Fibroblast of the aortic adventitia (primary cell): ENCODE data around the gene CCDC78. TPM values are rescaled to one million over a fixed set of nuclear protein-coding genes. Genes with fewer than 3 reads are reported as not detected.

Source experiments
- DNase-seq: peaks from one replicate; pipeline ENCODE4 v3.0.0-alpha.2; 2010; ENCODE audit warnings: low read depth
- H3K4me3 ChIP-seq: 2 replicates; pipeline ENCODE4 v1.5.1; 2011; ENCODE audit warnings: low read depth, mild to moderate bottlenecking, control low read depth, low read length, moderate library complexity
- CTCF ChIP-seq: IDR thresholded peaks from 2 replicates; pipeline ENCODE4 v1.5.1; 2011; ENCODE audit warnings: mild to moderate bottlenecking, low read length, control low read depth, inconsistent platforms; ENCODE audit not compliant: insufficient read depth
- total RNA-seq: library from RNA; depleted of rRNA; stranded (reverse); fragments of >200 nt; gene quantifications from 2 replicates; pipeline ENCODE4 v1.2.3, GENCODE V29; 2012; ENCODE audit warnings: low replicate concordance

Gene CCDC78
- total RNA-seq, 1 donor = 1.8 TPM

GRCh38 chr16:683396-684070 lies 42.7 kb downstream of the CCDC78 start:
- TF ChIP-seq CTCF = no peak
- no peak for DNase-seq
- peak overlapping the region; percentile 73 for H3K4me3 ChIP-seq

DNA sequence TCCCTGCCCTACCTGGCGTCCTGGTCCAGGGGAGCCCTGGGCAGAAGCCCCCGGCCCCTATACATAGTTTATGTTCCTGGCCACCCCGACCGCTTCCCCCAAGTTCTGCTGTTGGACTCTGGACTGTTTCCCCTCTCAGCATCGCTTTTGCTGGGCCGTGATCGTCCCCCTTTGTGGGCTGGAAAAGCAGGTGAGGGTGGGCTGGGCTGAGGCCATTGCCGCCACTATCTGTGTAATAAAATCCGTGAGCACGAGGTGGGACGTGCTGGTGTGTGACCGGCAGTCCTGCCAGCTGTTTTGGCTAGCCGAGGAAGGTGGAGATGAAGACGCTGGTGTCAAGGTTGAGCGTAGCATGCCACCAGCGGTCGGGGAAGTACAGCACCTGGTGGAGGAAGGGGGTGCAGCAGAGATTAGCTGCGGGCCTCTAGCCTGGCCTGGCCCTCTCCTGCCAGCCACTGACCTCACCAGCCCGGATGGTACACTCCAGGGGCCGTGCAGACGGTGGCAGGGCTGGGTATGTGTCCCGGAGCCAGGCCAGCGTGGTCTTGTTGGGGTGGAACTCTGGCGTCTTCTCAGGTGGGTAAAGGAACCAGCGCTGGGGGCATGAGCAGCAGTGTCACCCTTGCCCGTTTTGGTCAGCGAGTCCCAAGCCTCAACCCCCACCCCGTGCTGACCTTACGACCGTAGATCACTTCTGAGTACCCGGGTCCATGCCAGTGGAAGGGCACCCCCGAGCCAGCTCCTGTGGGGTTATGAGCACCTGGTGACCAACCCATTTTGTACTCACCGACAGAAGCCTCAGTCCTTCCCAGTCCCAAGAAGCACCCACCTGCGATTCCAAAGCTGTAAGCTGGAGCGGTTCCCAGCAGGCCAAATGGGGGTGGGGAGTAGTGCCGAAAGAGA lies 43.5 kb downstream of the CCDC78 start:
- TF ChIP-seq CTCF = no peak
- H3K4me3 ChIP-seq = peak overlapping the region; percentile 73
- DNase-seq = no peak

DNA sequence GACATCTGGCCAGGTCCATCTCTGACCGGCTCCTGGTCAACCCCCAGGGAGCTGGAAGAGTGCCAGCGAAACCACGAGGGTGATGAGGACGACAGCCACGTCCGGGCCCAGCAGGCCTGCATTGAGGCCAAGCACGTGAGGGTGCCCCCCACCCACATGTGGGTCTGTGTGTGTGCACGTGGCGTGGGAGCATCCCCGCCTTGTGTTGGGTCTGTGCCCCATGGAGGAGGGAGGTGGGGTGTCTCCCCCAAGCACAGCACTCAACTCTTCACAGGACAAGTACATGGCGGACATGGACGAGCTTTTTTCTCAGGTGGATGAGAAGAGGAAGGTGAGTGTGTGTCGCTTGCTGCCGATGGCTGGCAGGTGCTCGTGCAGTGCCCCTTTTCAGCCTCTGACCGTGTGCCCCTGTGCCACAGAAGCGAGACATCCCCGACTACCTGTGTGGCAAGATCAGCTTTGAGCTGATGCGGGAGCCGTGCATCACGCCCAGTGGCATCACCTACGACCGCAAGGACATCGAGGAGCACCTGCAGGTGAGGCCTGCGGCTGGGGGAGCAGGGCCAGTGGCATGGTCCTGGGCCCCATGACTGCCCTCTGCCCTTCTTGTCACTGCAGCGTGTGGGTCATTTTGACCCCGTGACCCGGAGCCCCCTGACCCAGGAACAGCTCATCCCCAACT lies 44.4 kb downstream of the CCDC78 start:
- DNase-seq = no peak
- H3K4me3 ChIP-seq = peak overlapping the region; percentile 82
- TF ChIP-seq CTCF = no peak

DNA sequence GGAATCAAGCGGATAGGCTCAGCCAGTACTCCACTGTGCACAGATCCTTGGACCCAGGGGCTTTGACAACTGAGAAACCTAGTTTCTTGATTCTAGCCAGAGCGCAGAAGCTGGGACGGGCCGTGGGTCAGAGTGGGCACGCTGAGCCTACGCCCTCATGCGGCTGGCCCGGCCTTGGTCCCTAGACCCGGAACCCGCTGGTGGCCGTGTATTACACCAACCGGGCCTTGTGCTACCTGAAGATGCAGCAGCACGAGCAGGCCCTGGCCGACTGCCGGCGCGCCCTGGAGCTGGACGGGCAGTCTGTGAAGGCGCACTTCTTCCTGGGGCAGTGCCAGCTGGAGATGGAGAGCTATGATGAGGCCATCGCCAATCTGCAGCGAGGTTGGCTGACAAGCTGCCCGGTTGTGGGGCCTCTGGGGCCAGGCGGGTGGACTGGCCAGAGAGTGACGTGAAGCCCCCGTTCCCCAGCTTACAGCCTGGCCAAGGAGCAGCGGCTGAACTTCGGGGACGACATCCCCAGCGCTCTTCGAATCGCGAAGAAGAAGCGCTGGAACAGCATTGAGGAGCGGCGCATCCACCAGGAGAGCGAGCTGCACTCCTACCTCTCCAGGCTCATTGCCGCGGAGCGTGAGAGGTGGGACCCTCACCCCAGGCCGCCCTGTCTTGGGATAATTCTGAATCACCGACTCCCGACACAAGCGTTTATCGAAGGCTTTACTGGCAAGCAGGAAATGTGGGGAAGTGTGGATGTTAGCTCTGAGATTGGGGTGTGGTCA lies 45.1 kb downstream of the CCDC78 start:
- H3K4me3 ChIP-seq = peak overlapping the region; percentile 82
- no peak for TF ChIP-seq CTCF
- peak; percentile 63 for DNase-seq

DNA sequence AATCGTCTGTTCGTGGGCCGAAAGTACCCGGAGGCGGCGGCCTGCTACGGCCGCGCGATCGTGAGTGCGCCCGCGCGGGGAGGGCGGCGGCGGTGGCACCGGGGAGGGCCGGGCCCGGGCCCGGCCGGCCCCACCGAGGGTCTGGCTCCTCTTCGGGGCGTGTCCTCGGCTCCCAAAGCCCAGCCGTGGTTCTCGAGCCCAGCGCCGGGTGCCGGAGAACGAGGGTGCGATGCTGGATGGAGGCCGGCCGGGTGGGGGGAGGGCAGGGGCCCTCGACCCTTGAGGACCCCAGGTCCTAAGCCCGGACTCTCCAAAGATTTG lies 45.7 kb downstream of the CCDC78 start:
- TF ChIP-seq CTCF = no peak
- DNase-seq = no peak
- peak overlapping the region; percentile 82 for H3K4me3 ChIP-seq
